ENCODE data around the gene LILRA2.

- TF ChIP-seq CTCF (IDR thresholded peaks at IDR 0.05) = no peak
- TF ChIP-seq POLR2A (IDR thresholded peaks at IDR 0.05) = no peak
Measured at GRCh38 chr19:54606891-54607784, 33.5 kb downstream of the LILRA2 start.

All from uterus (tissue), 2 donors.